HG02870 (cell line): ENCODE data around the gene NABP1.
"Not testable (repeated sequence)": the region's sequence is repeated elsewhere in the genome, so short reads cannot be mapped to it uniquely, and the experiment has no call there.

Experiments
- ATAC-seq: cut with Tn5 transposase; IDR thresholded peaks from one replicate; pipeline ENCODE4 v1.9.1; 2021; ENCODE audit warnings: mild to moderate bottlenecking, moderate library complexity; ENCODE audit not compliant: unreplicated experiment

The NABP1 gene

GRCh38 chr2:191677646-191678436, at the start of gene NABP1:
TSS of gene NABP1 (plus strand) at chr2:191678136. CDS start at chr2:191678615, 479 bp downstream.
- peak; percentile 52 for ATAC-seq

DNA sequence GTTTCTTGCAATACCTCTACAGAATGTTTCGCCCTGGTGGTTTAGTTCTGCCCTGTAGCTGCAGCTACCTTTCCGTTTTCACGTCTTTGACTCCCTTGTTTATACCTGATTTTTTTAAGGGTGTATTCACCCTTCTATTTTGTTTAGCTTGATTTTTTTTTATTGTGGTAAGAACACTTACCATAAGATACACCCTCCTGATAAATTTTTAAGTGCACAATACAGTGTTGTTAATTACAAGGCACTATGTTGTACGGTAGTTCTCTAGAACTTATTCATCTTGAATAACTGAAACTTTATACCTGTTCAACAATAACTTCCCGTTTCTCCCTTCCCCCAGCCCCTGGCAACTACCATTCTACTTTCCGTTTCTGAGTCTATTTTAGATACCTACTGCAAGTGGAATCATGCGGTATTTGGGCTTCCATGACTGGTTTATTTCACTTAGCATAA, 48.9 kb upstream of the NABP1 start:
- ATAC-seq: peak; percentile 52

- no peak for ATAC-seq
These were observed 47.8 kb upstream of the NABP1 start for GRCh38 chr2:191629976-191630712.

GRCh38 chr2:191631754-191632153, 46.2 kb upstream of the NABP1 start:
- ATAC-seq: no peak

GRCh38 chr2:191632426-191632825, 45.5 kb upstream of the NABP1 start:
- no peak for ATAC-seq

GRCh38 chr2:191634791-191635190, 43.1 kb upstream of the NABP1 start:
- no peak for ATAC-seq

GRCh38 chr2:191635333-191636234, 42.4 kb upstream of the NABP1 start:
- ATAC-seq: peak; percentile 84

DNA sequence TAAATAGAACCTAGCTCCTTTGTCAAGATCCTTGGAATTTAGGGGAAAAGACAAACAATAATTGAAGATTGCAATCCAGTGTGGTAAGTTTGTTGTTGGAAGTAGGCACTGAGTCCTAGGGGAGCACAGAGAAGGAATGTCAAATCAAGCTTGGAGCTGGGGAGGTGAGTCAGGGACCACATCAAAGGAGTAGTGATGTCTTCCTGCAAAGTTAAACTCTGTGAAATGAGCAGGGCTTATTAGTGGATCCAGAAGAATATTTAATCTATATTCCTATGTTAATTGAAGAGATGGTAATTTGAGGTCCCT, 41.7 kb upstream of the NABP1 start:
- no peak for ATAC-seq

DNA sequence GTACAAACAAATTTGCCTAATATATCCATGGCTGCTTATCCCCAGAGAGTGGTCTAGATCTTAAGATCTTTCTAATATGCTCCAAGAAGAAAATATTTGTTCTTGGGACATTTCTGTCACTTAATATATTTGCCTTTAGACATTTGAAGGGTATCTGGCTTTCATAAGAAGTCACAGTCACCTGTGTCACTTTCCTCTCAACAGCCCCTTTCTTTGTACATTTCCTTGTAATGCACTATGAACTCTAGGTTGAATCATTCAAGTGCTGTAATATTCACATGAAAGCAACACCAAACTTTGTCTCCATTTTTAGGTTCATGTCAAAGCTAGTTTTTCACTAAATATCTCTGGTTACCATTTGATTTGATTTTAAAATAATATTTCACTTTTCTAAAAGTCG, 41.4 kb upstream of the NABP1 start:
- ATAC-seq: no peak

GRCh38 chr2:191637182-191638078, 40.5 kb upstream of the NABP1 start:
- ATAC-seq: peak; percentile 67

GRCh38 chr2:191638079-191638801, 39.7 kb upstream of the NABP1 start:
- ATAC-seq: peak; percentile 15

DNA sequence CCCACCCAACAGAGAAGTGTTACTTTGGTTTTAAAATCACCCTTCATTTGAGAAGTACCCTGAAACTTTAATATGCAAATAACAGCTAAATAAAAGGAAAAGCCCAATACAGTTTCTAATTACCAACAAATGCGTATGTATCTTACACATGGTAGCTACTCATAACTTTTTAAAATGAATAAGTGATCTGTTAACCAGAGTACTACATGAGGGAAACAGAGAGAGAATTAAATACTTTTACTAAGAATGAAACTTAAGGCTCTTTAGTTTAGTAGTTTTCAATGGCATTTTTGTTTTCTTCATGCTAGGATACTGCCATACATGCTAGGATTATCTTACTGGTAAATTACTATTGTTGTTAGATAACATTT, 39.1 kb upstream of the NABP1 start:
- ATAC-seq: no peak

GRCh38 chr2:191641609-191642008, 36.3 kb upstream of the NABP1 start:
- ATAC-seq: no peak

GRCh38 chr2:191642541-191642940, 35.4 kb upstream of the NABP1 start:
- ATAC-seq: no peak

- ATAC-seq: no peak
These were observed 34.5 kb upstream of the NABP1 start for GRCh38 chr2:191643429-191643828.

- not testable (repeated sequence) for ATAC-seq
These were observed 33.3 kb upstream of the NABP1 start for GRCh38 chr2:191644613-191645012.

- ATAC-seq: no peak
These were observed 32.9 kb upstream of the NABP1 start for GRCh38 chr2:191645032-191645431.

GRCh38 chr2:191645434-191646162, 32.3 kb upstream of the NABP1 start:
- ATAC-seq: no peak
